NB4 (cell line): Measurements from ENCODE around the gene CAPN3.

Experiments
- DNase-seq: peaks from one replicate; pipeline ENCODE4 v3.0.0; 2010; ENCODE audit warnings: low read depth
- H3K4me3 ChIP-seq: one replicate; pipeline ENCODE4 v1.5.1; 2011; ENCODE audit warnings: mild to moderate bottlenecking, low read depth, low read length, moderate library complexity
- CTCF ChIP-seq: IDR thresholded peaks from one replicate; pipeline ENCODE4 v1.5.1; 2012; ENCODE audit warnings: low read depth, low read length
- MAX ChIP-seq: IDR thresholded peaks from 2 replicates; pipeline ENCODE4 v1.6.1; 2011; ENCODE audit warnings: low read depth, low read length
- MYC ChIP-seq: IDR thresholded peaks from 2 replicates; pipeline ENCODE4 v1.6.1; 2011; ENCODE audit warnings: low read depth, low read length
- POLR2A ChIP-seq: IDR thresholded peaks from 2 replicates; pipeline ENCODE4 v1.6.1; 2011; ENCODE audit warnings: mild to moderate bottlenecking; ENCODE audit not compliant: insufficient read length; ENCODE audit errors: extremely low read depth

Gene CAPN3

GRCh38 chr15:42358141-42358540, 1.2 kb upstream of the CAPN3 start:
- TF ChIP-seq MAX (no peak), POLR2A (no peak), MYC (no peak), CTCF (no peak)
- no peak for DNase-seq
- H3K4me3 ChIP-seq, result no peak overlapping the region

- TF ChIP-seq POLR2A (no peak), CTCF (no peak), MAX (no peak), MYC (no peak)
- no peak for DNase-seq
- no peak overlapping the region for H3K4me3 ChIP-seq
Measured at GRCh38 chr15:42359985-42360384, 684 bp downstream of the CAPN3 start.

GRCh38 chr15:42360535-42361112, 1.3 kb downstream of the CAPN3 start:
- no peak for DNase-seq
- TF ChIP-seq POLR2A (no peak), CTCF (no peak), MAX (no peak), MYC (no peak)
- no peak overlapping the region for H3K4me3 ChIP-seq

GRCh38 chr15:42363487-42363886, 4.2 kb downstream of the CAPN3 start:
- DNase-seq, result no peak
- no peak for TF ChIP-seq POLR2A
- TF ChIP-seq MAX, result no peak
- no peak for TF ChIP-seq CTCF
- no peak for TF ChIP-seq MYC
- no peak overlapping the region for H3K4me3 ChIP-seq

GRCh38 chr15:42363942-42364341, 4.6 kb downstream of the CAPN3 start:
- no peak for DNase-seq
- TF ChIP-seq MYC (no peak), MAX (no peak), POLR2A (no peak), CTCF (no peak)
- H3K4me3 ChIP-seq, result no peak overlapping the region

GRCh38 chr15:42364529-42364928, 5.2 kb downstream of the CAPN3 start:
- no peak for DNase-seq
- H3K4me3 ChIP-seq, result no peak overlapping the region
- TF ChIP-seq POLR2A (no peak), CTCF (no peak), MYC (no peak), MAX (no peak)
